SK-N-SH (cell line): Measurements from ENCODE around the gene COL25A1. TPM values are rescaled to one million over a fixed set of nuclear protein-coding genes. Genes with fewer than 3 reads are reported as not detected.

Experiments
- CTCF ChIA-PET: fragments of 300-600, 350-600 bp; formaldehyde crosslinking; extraction: SDS; loops from one replicate; lab custom pipeline; 2021; lab: Yijun Ruan, JAX
- POLR2A ChIA-PET: fragments of 350-600 bp; sonication (Branson Sonifier 250); formaldehyde crosslinking; extraction: SDS; loops from one replicate; lab custom pipeline; 2020; ENCODE audit warnings: antibody characterized with exemption, inconsistent platforms; lab: Yijun Ruan, JAX
- DNase-seq: peaks from one replicate; pipeline ENCODE4 v3.0.0; 2012
- H2AFZ ChIP-seq: fragments of 200-600 bp; sonication (generic); 2 replicates; pipeline ENCODE4 v1.8.1; 2016; ENCODE audit warnings: antibody characterized with exemption, mild to moderate bottlenecking, low read depth
- H3F3A ChIP-seq: fragments of 200-600 bp; sonication (generic); replicated peaks from 2 replicates; pipeline ENCODE3; 2016; ENCODE audit warnings: antibody characterized with exemption, mild to moderate bottlenecking; ENCODE audit not compliant: insufficient read depth
- H3K27ac ChIP-seq, 2 experiments: fragments of 200-500 bp in 1 of 2; fragments of 200-600 bp in 1 of 2; sonication (Bioruptor generic) in 1 of 2; sonication (generic), shearing (Covaris generic) in 1 of 2; 2 replicates each; pipeline versions ENCODE4 v1.5.1 to v1.6.1; 2014 to 2016; ENCODE audit warnings: low read depth in 2 of 2, inconsistent platforms in 1 of 2, low read length in 1 of 2, mild to moderate bottlenecking in 1 of 2, mixed read lengths in 1 of 2
- H3K27me3 ChIP-seq: fragments of 200-600 bp; sonication (generic), shearing (Covaris generic); 2 replicates; pipeline ENCODE4 v1.6.1; 2016; ENCODE audit warnings: mixed run types; ENCODE audit not compliant: insufficient read depth
- H3K36me3 ChIP-seq, 2 experiments: fragments of 200-500 bp in 1 of 2; fragments of 200-600 bp in 1 of 2; sonication (Bioruptor generic) in 1 of 2; sonication (generic) in 1 of 2; replicated peaks in 1 of 2; 2 replicates each; pipeline versions ENCODE3 to v1.5.1; 2014 to 2016; ENCODE audit warnings: low read length in 1 of 2, mild to moderate bottlenecking in 1 of 2; ENCODE audit not compliant: insufficient read depth in 2 of 2, control insufficient read depth in 1 of 2
- H3K4me1 ChIP-seq, 2 experiments: fragments of 200-500 bp in 1 of 2; fragments of 200-600 bp in 1 of 2; sonication (Bioruptor generic) in 1 of 2; sonication (generic), shearing (Covaris generic) in 1 of 2; 2 replicates each; pipeline versions ENCODE4 v1.5.1 to v1.6.1; 2014 to 2016; ENCODE audit warnings: low read depth in 1 of 2, low read length in 1 of 2, mixed run types in 1 of 2; ENCODE audit not compliant: insufficient read depth in 2 of 2, control insufficient read depth in 1 of 2
- H3K4me2 ChIP-seq: fragments of 200-600 bp; sonication (generic), shearing (Covaris generic); 2 replicates; pipeline ENCODE4 v1.6.1; 2017; ENCODE audit warnings: mixed run types
- H3K4me3 ChIP-seq, 2 experiments: fragments of 200-500 bp in 1 of 2; fragments of 200-600 bp in 1 of 2; sonication (Bioruptor generic) in 1 of 2; sonication (generic), shearing (Covaris generic) in 1 of 2; 2 replicates each; pipeline versions ENCODE4 v1.5.1 to v1.8.1; 2014 to 2016; ENCODE audit warnings: low read depth in 2 of 2, inconsistent platforms in 1 of 2, low read length in 1 of 2, mild to moderate bottlenecking in 1 of 2, mixed read lengths in 1 of 2, moderate library complexity in 1 of 2
- H3K79me2 ChIP-seq: fragments of 200-600 bp; sonication (generic); 2 replicates; pipeline ENCODE4 v1.8.1; 2017; ENCODE audit warnings: mild to moderate bottlenecking; ENCODE audit not compliant: insufficient read depth
- H3K9ac ChIP-seq: fragments of 200-600 bp; sonication (generic); 2 replicates; pipeline ENCODE4 v1.6.1; 2017; ENCODE audit warnings: mixed run types
- H3K9me2 ChIP-seq: fragments of 200-600 bp; sonication (generic); 2 replicates; pipeline ENCODE4 v1.6.1; 2017; ENCODE audit warnings: mixed run types
- H3K9me3 ChIP-seq: fragments of 200-600 bp; sonication (generic); 2 replicates; pipeline ENCODE4 v1.6.1; 2017; ENCODE audit warnings: mixed run types, mild to moderate bottlenecking, moderate library complexity
- H4K20me1 ChIP-seq: fragments of 200-600 bp; sonication (generic); 2 replicates; pipeline ENCODE4 v1.6.1; 2017; ENCODE audit warnings: mild to moderate bottlenecking, mixed run types; ENCODE audit not compliant: insufficient read depth
- EP300 ChIP-seq, 2 experiments: IDR thresholded peaks; 2 replicates each; pipeline versions ENCODE4 v1.4.0 to v1.6.1; 2012; ENCODE audit warnings: borderline replicate concordance in 1 of 2, low read depth in 1 of 2, low read length in 1 of 2
- EZH2phosphoT487 ChIP-seq: fragments of 200-600 bp; sonication (generic); IDR thresholded peaks from 2 replicates; pipeline ENCODE4 v1.6.1; 2017; ENCODE audit warnings: low read depth, mixed run types, mild to moderate bottlenecking, antibody characterized with exemption, moderate library complexity, borderline replicate concordance
- MAX ChIP-seq: IDR thresholded peaks from 2 replicates; pipeline ENCODE4 v1.4.0; 2012; ENCODE audit warnings: low read depth
- RCOR1 ChIP-seq: fragments of 150-350 bp; IDR thresholded peaks from 2 replicates; pipeline ENCODE4 v1.6.1; 2017; ENCODE audit warnings: antibody characterized with exemption, low read length
- TEAD4 ChIP-seq: IDR thresholded peaks from 2 replicates; pipeline ENCODE4 v1.4.0; 2012; ENCODE audit warnings: mild to moderate bottlenecking, borderline replicate concordance; ENCODE audit not compliant: insufficient read depth
- USF1 ChIP-seq: IDR thresholded peaks from 2 replicates; pipeline ENCODE4 v1.4.0; 2012; ENCODE audit warnings: low read depth, borderline replicate concordance
- WGBS: methylation state at CpG from one replicate; pipeline ENCODE4 v1.1.6; 2017; ENCODE audit warnings: low lambda C conversion rate; 5-methylcytosine and 5-hydroxymethylcytosine counted together
- polyA plus RNA-seq, 3 experiments: library from polyadenylated mRNA; depleted of rRNA; stranded (reverse); fragments of >200 nt; gene quantifications; 2 replicates each; pipeline ENCODE4 v1.2.3, GENCODE V29; 2012
- TF ChIP-seq, protein P1 (sequence below): IDR thresholded peaks from 2 replicates; pipeline ENCODE4 v1.4.0; 2012; ENCODE audit warnings: low read depth, borderline replicate concordance

Gene COL25A1
- polyA plus RNA-seq, 1 of the 3 experiments (the other 2 are of a cell fraction) = not detected

DNA sequence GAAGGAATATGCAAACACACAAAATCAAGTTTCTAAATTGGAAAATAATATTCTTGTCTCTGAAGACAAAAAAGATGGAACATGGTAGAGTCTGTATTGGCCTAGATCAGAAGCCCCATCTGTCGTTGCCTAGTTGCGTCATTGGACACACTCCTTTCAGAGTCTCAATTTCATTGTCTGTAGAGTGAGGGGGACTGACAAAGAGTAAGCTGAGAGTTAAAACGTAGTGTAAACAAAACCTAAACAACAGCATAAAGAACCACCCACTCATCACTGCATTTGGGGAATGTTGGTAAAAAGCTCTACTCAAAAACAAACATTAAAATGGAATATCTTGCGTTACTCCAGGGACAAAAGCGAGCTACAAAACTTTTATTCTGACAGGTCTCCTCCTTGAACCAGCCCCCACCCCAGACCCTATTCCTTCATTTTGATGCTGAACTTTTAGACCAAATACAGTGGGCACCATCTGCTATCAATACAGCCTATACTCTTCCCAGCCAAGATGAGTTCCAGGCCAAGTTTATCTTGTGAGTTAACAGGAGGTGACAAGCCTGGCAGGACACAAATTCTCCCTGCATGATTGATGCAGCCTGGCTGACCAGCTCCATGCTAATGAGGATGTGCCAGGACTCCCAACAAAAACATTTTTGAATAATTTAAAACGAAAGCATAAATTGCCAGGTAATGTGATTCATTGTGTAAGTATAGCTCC, 125.2 kb downstream of the COL25A1 start:
- Histone ChIP-seq H3K4me2 (no peak overlapping the region), H3K9ac (no peak overlapping the region), H3K36me3 (no peaks in the 10 kb centered on the region), H3K27ac (no peak overlapping the region), H3K9me2 (no peaks in the 10 kb centered on the region), H3F3A (no peaks in the 10 kb centered on the region), H4K20me1 (no peaks in the 10 kb centered on the region), H3K4me3 (no peak overlapping the region), H3K9me3 (no peaks in the 10 kb centered on the region), H3K27me3 (no peaks in the 10 kb centered on the region), H3K4me1 (no peaks in the 10 kb centered on the region), H2AFZ (no peak overlapping the region), H3K79me2 (no peaks in the 10 kb centered on the region)
- DNase-seq = no peak
- POLR2A ChIA-PET = no interaction called here
- CTCF ChIA-PET = no interaction called here
- 28% methylated on average over 6 of the region's 6 CpGs for WGBS
- TF ChIP-seq, protein P1, sequence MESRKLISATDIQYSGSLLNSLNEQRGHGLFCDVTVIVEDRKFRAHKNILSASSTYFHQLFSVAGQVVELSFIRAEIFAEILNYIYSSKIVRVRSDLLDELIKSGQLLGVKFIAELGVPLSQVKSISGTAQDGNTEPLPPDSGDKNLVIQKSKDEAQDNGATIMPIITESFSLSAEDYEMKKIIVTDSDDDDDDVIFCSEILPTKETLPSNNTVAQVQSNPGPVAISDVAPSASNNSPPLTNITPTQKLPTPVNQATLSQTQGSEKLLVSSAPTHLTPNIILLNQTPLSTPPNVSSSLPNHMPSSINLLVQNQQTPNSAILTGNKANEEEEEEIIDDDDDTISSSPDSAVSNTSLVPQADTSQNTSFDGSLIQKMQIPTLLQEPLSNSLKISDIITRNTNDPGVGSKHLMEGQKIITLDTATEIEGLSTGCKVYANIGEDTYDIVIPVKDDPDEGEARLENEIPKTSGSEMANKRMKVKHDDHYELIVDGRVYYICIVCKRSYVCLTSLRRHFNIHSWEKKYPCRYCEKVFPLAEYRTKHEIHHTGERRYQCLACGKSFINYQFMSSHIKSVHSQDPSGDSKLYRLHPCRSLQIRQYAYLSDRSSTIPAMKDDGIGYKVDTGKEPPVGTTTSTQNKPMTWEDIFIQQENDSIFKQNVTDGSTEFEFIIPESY = no peak
- TF ChIP-seq USF1 = no peak

DNA sequence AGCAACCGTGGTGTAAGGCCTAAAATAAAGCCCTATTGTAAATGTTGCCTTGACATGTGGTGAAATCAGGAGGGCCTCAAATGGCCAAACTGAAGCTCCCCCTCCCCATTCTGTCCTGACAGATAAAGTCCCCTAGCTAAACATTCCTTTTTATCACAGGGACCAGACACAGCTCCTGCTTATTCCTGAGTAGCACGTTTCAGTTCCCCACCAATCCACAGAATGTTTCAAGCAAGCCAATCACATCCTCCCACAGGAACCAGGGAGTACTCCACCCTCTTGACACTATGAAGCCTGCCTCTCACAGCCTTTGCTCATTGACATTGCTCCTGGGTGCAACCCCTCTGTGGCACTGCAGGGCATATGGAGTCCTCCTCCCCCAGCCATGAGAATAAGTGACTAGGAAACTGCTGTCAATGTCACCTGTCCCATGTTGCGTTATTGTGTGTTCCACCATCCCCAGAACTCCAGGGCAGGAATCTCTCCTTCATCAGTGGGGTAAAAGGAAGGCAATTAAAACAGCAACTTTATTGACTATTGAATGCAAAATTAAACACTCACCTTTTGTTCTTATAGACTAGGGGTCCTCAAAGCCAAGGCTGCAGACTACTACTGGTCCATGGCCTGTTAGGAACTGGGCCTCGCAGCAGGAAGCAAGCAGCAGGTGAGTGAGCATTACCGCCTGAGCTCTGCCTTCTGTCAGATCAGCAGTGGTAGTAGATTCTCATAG, 128.1 kb downstream of the COL25A1 start:
- ChIA-PET POLR2A (no interaction called here), CTCF (no interaction called here)
- Histone ChIP-seq H3K9ac (no peak overlapping the region), H2AFZ (no peak overlapping the region), H3K9me2 (no peaks in the 10 kb centered on the region), H4K20me1 (no peaks in the 10 kb centered on the region), H3K27me3 (no peaks in the 10 kb centered on the region), H3K9me3 (no peaks in the 10 kb centered on the region), H3F3A (no peaks in the 10 kb centered on the region), H3K4me1 (no peaks in the 10 kb centered on the region), H3K79me2 (no peaks in the 10 kb centered on the region), H3K36me3 (no peaks in the 10 kb centered on the region), H3K27ac (no peak overlapping the region), H3K4me2 (no peak overlapping the region), H3K4me3 (no peak overlapping the region)
- WGBS = 8% methylated on average over 5 of the region's 5 CpGs
- no peak for TF ChIP-seq EZH2phosphoT487
- no peak for DNase-seq

GRCh38 chr4:109172301-109172700, 130.2 kb downstream of the COL25A1 start:
- Histone ChIP-seq H3K9me2 (no peaks in the 10 kb centered on the region), H3K36me3 (no peaks in the 10 kb centered on the region), H3K9me3 (no peaks in the 10 kb centered on the region), H3F3A (no peaks in the 10 kb centered on the region), H2AFZ (no peak overlapping the region), H4K20me1 (no peaks in the 10 kb centered on the region), H3K27ac (no peak overlapping the region), H3K4me2 (no peak overlapping the region), H3K4me3 (no peak overlapping the region), H3K4me1 (no peaks in the 10 kb centered on the region), H3K9ac (no peak overlapping the region)
- CTCF ChIA-PET = no interaction called here
- WGBS = 4% methylated on average over 4 of the region's 4 CpGs
- POLR2A ChIA-PET = no interaction called here
- no peak for DNase-seq
- no peak for TF ChIP-seq MAX
- TF ChIP-seq TEAD4 = no peak
- TF ChIP-seq EP300 (IDR thresholded peaks at IDR 0.05; ENCODE audit: borderline replicate concordance in 1 of 2, low read depth in 1 of 2, low read length in 1 of 2) = no peak
- no peak for TF ChIP-seq RCOR1
- TF ChIP-seq, all 33 proteins: peak for 0
- Histone ChIP-seq H3K27me3 (no peaks in the 10 kb centered on the region), H3K79me2 (no peaks in the 10 kb centered on the region)
